ENCODE data around the gene FSTL1. TPM values are rescaled to one million over a fixed set of nuclear protein-coding genes. Genes with fewer than 3 reads are reported as not detected.
A peak's percentile ranks its signal among the peaks of the same experiment; 100 is the strongest.

Gene FSTL1
- total RNA-seq, 4 donors from 2014 or later: 311 to 1,355 (median 418) TPM

GRCh38 chr3:120451806-120452205 is 1.0 kb upstream of the FSTL1 start:
- TF ChIP-seq CTCF (IDR thresholded peaks at IDR 0.05) (no peak), POLR2A (IDR thresholded peaks at IDR 0.05) (no peak)
- intact Hi-C loops (cut with DNase I; ENCODE audit: low total_unique reads): no loop called here
- Histone ChIP-seq H3K27me3 (no peaks in the 10 kb centered on the region), H3K36me3 (no peaks in the 10 kb centered on the region), H3K27ac (peak overlapping the region; percentile 92 to 96), H3K4me3 (peak overlapping the region in 1 of 2 donors; percentile 78), H3K9me3 (no peaks in the 10 kb centered on the region), H3K4me1 (peaks cover 0 to 4% of the 10 kb centered on the region in 2 donors)
- no peak for DNase-seq

- Histone ChIP-seq H3K4me1 (peaks cover 0 to 4% of the 10 kb centered on the region in 2 donors), H3K27me3 (no peaks in the 10 kb centered on the region), H3K27ac (peak overlapping the region; percentile 92 to 96), H3K9me3 (no peaks in the 10 kb centered on the region), H3K36me3 (no peaks in the 10 kb centered on the region), H3K4me3 (peak overlapping the region; percentile 72 to 78)
- peak in 1 of 2 donors; percentile 37 for DNase-seq
- TF ChIP-seq CTCF (IDR thresholded peaks at IDR 0.05) (no peak), POLR2A (IDR thresholded peaks at IDR 0.05) (no peak)
- intact Hi-C loops (cut with DNase I; ENCODE audit: low total_unique reads): no loop called here
Measured at GRCh38 chr3:120451272-120451761, 525 bp upstream of the FSTL1 start.

- intact Hi-C loops (cut with DNase I; ENCODE audit: low total_unique reads): no loop called here
- TF ChIP-seq POLR2A (IDR thresholded peaks at IDR 0.05) (no peak), CTCF (IDR thresholded peaks at IDR 0.05) (no peak)
- peak overlapping the region; percentile 72 to 78 for H3K4me3 ChIP-seq
- H3K36me3 ChIP-seq: no peaks in the 10 kb centered on the region
- no peaks in the 10 kb centered on the region for H3K27me3 ChIP-seq
- peak; percentile 44 to 49 for DNase-seq
- peak overlapping the region; percentile 92 to 96 for H3K27ac ChIP-seq
- H3K9me3 ChIP-seq: no peaks in the 10 kb centered on the region
- peaks cover 0 to 4% of the 10 kb centered on the region in 2 donors for H3K4me1 ChIP-seq
Measured at GRCh38 chr3:120449701-120450599, 842 bp downstream of the FSTL1 start.

GRCh38 chr3:120449251-120449650 is 1.5 kb downstream of the FSTL1 start:
- Histone ChIP-seq H3K9me3 (no peaks in the 10 kb centered on the region), H3K27me3 (no peaks in the 10 kb centered on the region), H3K4me1 (peaks cover 0 to 4% of the 10 kb centered on the region in 2 donors), H3K4me3 (peak overlapping the region; percentile 72 to 78), H3K27ac (peak overlapping the region; percentile 92 to 96), H3K36me3 (no peaks in the 10 kb centered on the region)
- intact Hi-C loops (cut with DNase I; ENCODE audit: low total_unique reads): no loop called here
- DNase-seq: peak in 1 of 2 donors; percentile 32
- TF ChIP-seq POLR2A (IDR thresholded peaks at IDR 0.05) (no peak), CTCF (IDR thresholded peaks at IDR 0.05) (no peak)

DNA sequence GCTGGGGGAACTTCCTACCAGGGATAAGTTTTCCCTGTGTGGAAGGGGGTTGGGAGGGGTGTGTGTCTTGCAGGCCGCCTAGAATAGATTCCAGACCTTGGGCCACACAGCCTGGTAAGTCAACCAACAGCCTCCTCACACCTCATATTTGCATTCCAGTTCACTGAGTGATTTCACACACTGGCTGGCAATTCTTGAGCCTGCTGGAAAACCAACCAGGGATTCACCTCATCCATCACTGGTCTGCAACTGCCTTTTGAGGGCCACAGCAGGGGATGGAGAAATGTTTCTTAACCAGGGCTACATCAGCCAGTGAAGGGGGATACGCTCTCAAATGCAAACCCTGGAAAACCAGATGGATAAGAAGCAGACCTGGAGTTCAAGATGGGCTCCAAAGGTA is 2.0 kb downstream of the FSTL1 start:
- TF ChIP-seq POLR2A (IDR thresholded peaks at IDR 0.05) (no peak), CTCF (IDR thresholded peaks at IDR 0.05) (no peak)
- Histone ChIP-seq H3K4me1 (peaks cover 4% of the 10 kb centered on the region in 2 donors), H3K27me3 (no peaks in the 10 kb centered on the region), H3K36me3 (no peaks in the 10 kb centered on the region), H3K9me3 (no peaks in the 10 kb centered on the region), H3K4me3 (peak overlapping the region; percentile 72 to 78), H3K27ac (peak overlapping the region; percentile 92 to 96)
- intact Hi-C loops (cut with DNase I; ENCODE audit: low total_unique reads): no loop called here
- DNase-seq: no peak

Data from uterus (tissue), 4 donors.